Ovary (tissue), 9 donors: ENCODE results near the gene SH3GLB2. TPM values are rescaled to one million over a fixed set of nuclear protein-coding genes. Genes with fewer than 3 reads are reported as not detected.
"Not testable (repeated sequence)": the region's sequence is repeated elsewhere in the genome, so short reads cannot be mapped to it uniquely, and the experiment has no call there.

ENCODE experiments used
- DNase-seq, 5 donors: peaks; one replicate each; pipeline ENCODE4 v3.0.0-alpha.2; 2019 to 2020
- H3K27ac ChIP-seq, 2 donors: fragments of 200-600 bp; one replicate each; pipeline versions ENCODE4 v1.5.1 to v1.8.0; 2019 to 2022
- H3K27me3 ChIP-seq: fragments of 200-600 bp; one replicate; pipeline ENCODE4 v1.8.0; 2022
- H3K36me3 ChIP-seq: fragments of 200-600 bp; sonication (generic); one replicate; pipeline ENCODE4 v1.5.1; 2019
- H3K4me1 ChIP-seq: one replicate; pipeline ENCODE4 v1.8.1; 2013; ENCODE audit warnings: mild to moderate bottlenecking, moderate library complexity; ENCODE audit not compliant: insufficient read depth
- H3K4me3 ChIP-seq: fragments of 200-600 bp; sonication (generic); one replicate; pipeline ENCODE4 v1.5.1; 2017
- H3K9me3 ChIP-seq, 2 donors: fragments of 200-600 bp in 1 of 2; sonication (generic) in 1 of 2; one replicate each; pipeline versions ENCODE4 v1.5.1 to v1.8.1; 2013 to 2019; ENCODE audit warnings: mild to moderate bottlenecking in 1 of 2, moderate library complexity in 1 of 2
- CTCF ChIP-seq, 3 donors: fragments of 450-650 bp in 2 of 3; fragments of 200-600 bp in 1 of 3; IDR thresholded peaks; one replicate each; pipeline versions ENCODE4 v1.5.1 to v1.8.0; 2016 to 2022; ENCODE audit warnings: antibody characterized with exemption in 3 of 3, mild to moderate bottlenecking in 1 of 3
- EP300 ChIP-seq: sonication (generic); formaldehyde crosslinking; IDR thresholded peaks from one replicate; pipeline ENCODE4 v1.6.1; 2017; ENCODE audit warnings: antibody characterized with exemption
- POLR2A ChIP-seq: fragments of 450-650 bp; IDR thresholded peaks from one replicate; pipeline ENCODE4 v1.6.1; 2017; ENCODE audit warnings: antibody characterized with exemption, mild to moderate bottlenecking, moderate library complexity
- WGBS, 3 donors: extraction: QIAGEN DNeasy Blood & Tissue Kit in 1 of 3; methylation state at CpG; one replicate each; pipeline versions ENCODE4 v1.1.5 to v1.1.7; 2013 to 2017; 5-methylcytosine and 5-hydroxymethylcytosine counted together
- intact Hi-C, 4 donors: fragments of 100-400 bp; cut with DNase I; formaldehyde crosslinking; loops; one replicate each; pipeline versions ENCODE4 v1.11.0 to v1.15.1; 2022 to 2023
- polyA plus RNA-seq, 2 donors: library from polyadenylated mRNA; stranded (reverse); fragments of 200-250 nt in 1 of 2; fragments of 350-450 nt in 1 of 2; fragmentation: Illumina TruSeq in 1 of 2; extraction: RNeasy Lipid Tissue Mini Kit (QIAGEN cat#74804) in 1 of 2; gene quantifications; one replicate each; pipeline ENCODE4 v1.2.3, GENCODE V29; 2013 to 2014
- total RNA-seq, 7 donors: library from RNA; depleted of rRNA in 2 of 7; stranded (reverse); fragments of >200 nt in 2 of 7; fragmentation: NEBNext Ultra II Directional in 3 of 7; extraction: Animal tissue kit (Norgen Biotek cat#: 25700) in 3 of 7; gene quantifications; one replicate each; pipeline versions ENCODE4 v1.1.0 to v1.2.4, GENCODE V29; 2016 to 2023
- donor health status: DM: no; HTN: no; CAD: no; lungs with moderate emphysema.
- donor health status: DM: no; HTN: no; CAD: no.
- donor health status: Bipolar disorder and iron deficiency.
- donor health status: DM: yes; HTN: yes; CAD: no.
- donor health status: DM: no; HTN: no; CAD: no.
- donor health status: DM: yes; HTN: yes; CAD: no.

The SH3GLB2 gene
- total and polyA plus RNA-seq, 9 donors: 11.8 to 112 (median 88.8) TPM

- Histone ChIP-seq H3K36me3 (no peaks in the 10 kb centered on the region), H3K27ac (peak overlapping the region in 1 of 2 donors; percentile 55)
- intact Hi-C loops: no loop called here
Measured at GRCh38 chr9:129007766-129008468, 20.2 kb downstream of the SH3GLB2 start.

GRCh38 chr9:129007035-129007765 is 20.9 kb downstream of the SH3GLB2 start:
- H3K4me1 ChIP-seq: peaks cover 10% of the 10 kb centered on the region
- no peak overlapping the region for H3K4me3 ChIP-seq
- H3K27ac ChIP-seq: peak overlapping the region; percentile 17 to 55
- DNase-seq: peak; percentile 55 to 74 (median 63)
- WGBS, 3 donors: 37 to 47% (median 44%) methylated on average over 13 to 14 of the region's 14 CpGs
- TF ChIP-seq POLR2A (no peak), CTCF (IDR thresholded peaks at IDR 0.05) (no peak), EP300 (no peak)
- H3K27me3 ChIP-seq: no peaks in the 10 kb centered on the region
- H3K9me3 ChIP-seq: no peaks in the 10 kb centered on the region
- no peaks in the 10 kb centered on the region for H3K36me3 ChIP-seq
- intact Hi-C loops: no loop called here

More at GRCh38 chr9:129007766-129008468, 20.2 kb downstream of the SH3GLB2 start:
- Histone ChIP-seq H3K4me3 (no peak overlapping the region), H3K4me1 (peaks cover 10% of the 10 kb centered on the region), H3K9me3 (no peaks in the 10 kb centered on the region), H3K27me3 (no peaks in the 10 kb centered on the region)
- DNase-seq: peak in 1 of 5 donors; percentile 26
- no peak for TF ChIP-seq CTCF (IDR thresholded peaks at IDR 0.05)
- TF ChIP-seq EP300: no peak
- TF ChIP-seq POLR2A: no peak
- 36 to 45% (median 44%) methylated on average over 15 to 18 of the region's 18 CpGs for WGBS, 3 donors

GRCh38 chr9:129006328-129007034 is 21.6 kb downstream of the SH3GLB2 start:
- TF ChIP-seq EP300 (no peak), POLR2A (no peak), CTCF (IDR thresholded peaks at IDR 0.05) (peak; percentile 61 to 79 (median 66))
- DNase-seq: peak; percentile 66 to 79 (median 69)
- Histone ChIP-seq H3K27ac (peak overlapping the region; percentile 34 to 55), H3K36me3 (no peaks in the 10 kb centered on the region), H3K27me3 (no peaks in the 10 kb centered on the region), H3K9me3 (no peaks in the 10 kb centered on the region), H3K4me3 (no peak overlapping the region), H3K4me1 (peaks cover 10% of the 10 kb centered on the region)
- intact Hi-C loops: no loop called here
- 47 to 54% (median 48%) methylated on average over 21 of the region's 21 CpGs for WGBS, 3 donors

GRCh38 chr9:129005336-129005997 is 22.7 kb downstream of the SH3GLB2 start:
- no peaks in the 10 kb centered on the region for H3K27me3 ChIP-seq
- no peak for TF ChIP-seq POLR2A
- TF ChIP-seq CTCF (IDR thresholded peaks at IDR 0.05): no peak
- no peak for TF ChIP-seq EP300
- peak overlapping the region in 1 of 2 donors; percentile 34 for H3K27ac ChIP-seq
- 73 to 81% (median 76%) methylated on average over 10 of the region's 10 CpGs for WGBS, 3 donors
- no peaks in the 10 kb centered on the region for H3K36me3 ChIP-seq
- no peak overlapping the region for H3K4me3 ChIP-seq
- peaks cover 10% of the 10 kb centered on the region for H3K4me1 ChIP-seq
- no peak for DNase-seq
- intact Hi-C loops: no loop called here
- no peaks in the 10 kb centered on the region for H3K9me3 ChIP-seq

- H3K27me3 ChIP-seq, H3K4me3 ChIP-seq, H3K27ac ChIP-seq, H3K9me3 ChIP-seq, intact Hi-C loops, H3K36me3 ChIP-seq: not testable (repeated sequence)
- 80 to 89% (median 84%) methylated on average over 6 of the region's 6 CpGs for WGBS, 3 donors
- DNase-seq: peak in 1 of 5 donors; percentile 14
- peaks cover 10% of the 10 kb centered on the region for H3K4me1 ChIP-seq
Measured at GRCh38 chr9:129004173-129004572, 24.0 kb downstream of the SH3GLB2 start.
